GM12892 (cell line): ENCODE measurements around the gene IGFBP5.

Source experiments
- POLR2A ChIP-seq: IDR thresholded peaks from 2 replicates; pipeline ENCODE4 v1.6.1; 2011; ENCODE audit warnings: low read depth, low read length, control low read depth
- POLR2AphosphoS5 ChIP-seq: IDR thresholded peaks from 2 replicates; pipeline ENCODE4 v1.6.1; 2011; ENCODE audit warnings: low read depth, low read length, control low read depth
- TAF1 ChIP-seq: IDR thresholded peaks from 2 replicates; pipeline ENCODE4 v1.6.1; 2011; ENCODE audit warnings: low read depth, mild to moderate bottlenecking, control low read depth, low read length, borderline replicate concordance

DNA sequence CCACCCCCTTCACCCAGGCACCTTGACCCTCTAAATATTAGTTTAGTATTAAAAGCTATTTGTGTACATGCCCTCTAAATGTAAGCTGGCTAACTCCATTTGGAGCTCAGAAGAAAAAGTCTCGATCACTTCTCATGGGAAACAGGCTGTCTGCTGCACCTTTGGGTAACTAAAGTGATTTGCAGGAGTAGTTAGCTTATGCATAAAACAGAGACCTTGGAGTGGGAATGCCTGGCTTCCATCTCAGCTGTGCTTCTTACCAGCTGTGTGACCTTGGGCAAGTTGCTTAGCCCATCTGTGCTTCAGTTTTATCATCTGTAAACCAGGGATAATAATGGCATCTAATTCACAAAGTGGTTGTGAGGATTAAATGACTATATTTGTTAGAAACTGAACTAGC, 32.2 kb downstream of the IGFBP5 start:
- TF ChIP-seq POLR2AphosphoS5: no peak
- no peak for TF ChIP-seq POLR2A
- TF ChIP-seq TAF1: no peak
